GM21576 (cell line): ENCODE data around the gene VPS13C.

Experiments
- ATAC-seq: cut with Tn5 transposase; IDR thresholded peaks from one replicate; pipeline ENCODE4 v1.9.1; 2021; ENCODE audit warnings: mild to moderate bottlenecking, moderate library complexity; ENCODE audit not compliant: unreplicated experiment

Gene VPS13C

GRCh38 chr15:61943992-61944391 lies 116.3 kb downstream of the VPS13C start:
- ATAC-seq, result no peak

- no peak for ATAC-seq
These were observed 122.0 kb downstream of the VPS13C start for GRCh38 chr15:61938249-61938648.

GRCh38 chr15:61936528-61937195 lies 123.6 kb downstream of the VPS13C start:
- no peak for ATAC-seq

- ATAC-seq, result no peak
These were observed 124.8 kb downstream of the VPS13C start for GRCh38 chr15:61935493-61935892.

GRCh38 chr15:61929452-61929851 lies 130.8 kb downstream of the VPS13C start:
- no peak for ATAC-seq

GRCh38 chr15:61923173-61923572 lies 137.1 kb downstream of the VPS13C start:
- ATAC-seq, result no peak

GRCh38 chr15:61921093-61921492 lies 139.2 kb downstream of the VPS13C start:
- ATAC-seq, result no peak

GRCh38 chr15:61917457-61917856 lies 142.8 kb downstream of the VPS13C start:
- no peak for ATAC-seq

- no peak for ATAC-seq
These were observed 144.1 kb downstream of the VPS13C start for GRCh38 chr15:61916104-61916503.

GRCh38 chr15:61915640-61916039 lies 144.6 kb downstream of the VPS13C start:
- ATAC-seq, result no peak

- no peak for ATAC-seq
These were observed 149.3 kb downstream of the VPS13C start for GRCh38 chr15:61910839-61911369.

- ATAC-seq, result no peak
These were observed 152.0 kb downstream of the VPS13C start for GRCh38 chr15:61908241-61908640.

GRCh38 chr15:61907753-61908086 lies 152.5 kb downstream of the VPS13C start:
- ATAC-seq, result no peak

GRCh38 chr15:61906961-61907752 lies 153.1 kb downstream of the VPS13C start:
- no peak for ATAC-seq

GRCh38 chr15:61893146-61893545 lies 167.1 kb downstream of the VPS13C start:
- no peak for ATAC-seq

- no peak for ATAC-seq
These were observed 168.1 kb downstream of the VPS13C start for GRCh38 chr15:61892140-61892539.

GRCh38 chr15:61890106-61890505 lies 170.1 kb downstream of the VPS13C start:
- ATAC-seq, result no peak

GRCh38 chr15:61889706-61890105 lies 170.5 kb downstream of the VPS13C start:
- ATAC-seq, result no peak

GRCh38 chr15:61888074-61888780 lies 172.0 kb downstream of the VPS13C start:
- ATAC-seq, result no peak

GRCh38 chr15:61880084-61880483 lies 180.2 kb downstream of the VPS13C start:
- ATAC-seq, result no peak

- no peak for ATAC-seq
These were observed 181.0 kb downstream of the VPS13C start for GRCh38 chr15:61879219-61879618.
